NT2/D1 (cell line): ENCODE data around the gene MANSC4.

Source experiments
- SUZ12 ChIP-seq: IDR thresholded peaks from 2 replicates; pipeline ENCODE4 v1.6.1; 2011; ENCODE audit not compliant: insufficient read length, insufficient read depth; ENCODE audit errors: extremely low read depth
- ZNF274 ChIP-seq: IDR thresholded peaks from 2 replicates; pipeline ENCODE4 v1.6.1; 2011; ENCODE audit warnings: mild to moderate bottlenecking, low read depth, low read length

GRCh38 chr12:27747111-27747820 is 32.8 kb downstream of the MANSC4 start:
- TF ChIP-seq ZNF274 (no peak), SUZ12 (no peak)
